ENCODE measurements around the gene TUBB8. TPM values are rescaled to one million over a fixed set of nuclear protein-coding genes. Genes with fewer than 3 reads are reported as not detected.

The TUBB8 gene
- total and polyA plus RNA-seq, 2 donors (not counting 3 experiments of a cell fraction or from before 2014, with no cell fraction given) = 0.18 TPM; not detected in 1

DNA sequence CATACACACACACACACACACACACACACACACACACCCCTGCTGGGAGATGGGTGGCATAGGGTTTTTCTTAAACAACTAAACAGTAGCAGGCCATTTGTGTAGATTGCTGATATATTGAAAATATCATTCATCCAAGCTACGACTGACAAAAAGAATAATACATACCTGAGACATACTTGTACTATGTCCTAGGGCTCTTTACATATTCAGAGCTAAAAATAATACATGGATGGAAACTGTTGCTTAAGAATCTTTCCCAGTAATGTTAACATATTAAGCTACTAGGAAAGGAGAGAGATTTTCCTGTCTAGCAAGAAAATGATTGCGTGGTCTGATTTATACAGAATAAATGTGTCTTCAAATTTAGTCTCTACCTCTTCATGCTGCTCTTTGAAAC lies 40.2 kb upstream of the TUBB8 start:
- Histone ChIP-seq H3K4me3 (replicated peaks in 1 of 3; ENCODE audit: insufficient read depth in 1 of 3, low read depth in 1 of 3, low read length in 3 of 3) (no peak overlapping the region), H3K4me2 (ENCODE audit: insufficient read depth, low read length) (no peak overlapping the region), H3K4me1 (ENCODE audit: control insufficient read depth, extremely low read depth, insufficient read depth, low read length) (no peaks in the 10 kb centered on the region), H3K9me3 (replicated peaks; ENCODE audit: control insufficient read depth, insufficient read depth, low read length) (no peaks in the 10 kb centered on the region), H3K9ac (replicated peaks; ENCODE audit: extremely low read depth, insufficient read depth, low read length) (no peak overlapping the region), H3K36me3 (ENCODE audit: control insufficient read depth in 2 of 2, extremely low read depth in 1 of 2, insufficient read depth in 2 of 2, low read length in 2 of 2) (no peaks in the 10 kb centered on the region), H2AFZ (ENCODE audit: low read depth, low read length) (no peak overlapping the region), H4K20me1 (replicated peaks; ENCODE audit: control insufficient read depth, extremely low read depth, insufficient read depth, low read length) (no peaks in the 10 kb centered on the region), H3K27ac (ENCODE audit: insufficient read depth, low read depth, low read length) (no peak overlapping the region), H3K79me2 (ENCODE audit: control insufficient read depth, insufficient read depth, low read length) (no peaks in the 10 kb centered on the region), H3K9me1 (replicated peaks; ENCODE audit: control insufficient read depth, extremely low read depth, insufficient read depth, low read length) (no peaks in the 10 kb centered on the region), H3K27me3 (ENCODE audit: control insufficient read depth in 2 of 2, insufficient read depth in 2 of 2, low read length in 2 of 2) (peaks cover 3 to 14% of the 10 kb centered on the region in 2 experiments)
- intact Hi-C loops (cut with micrococcal nuclease) = no loop called here
- dilution Hi-C loops (cut with MboI; ENCODE audit: extremely low pct_ligation_motif_present, low sequenced_read_pairs) = no loop called here
- BruUV-seq (replicated peaks) = no TSS peak
- ChIA-PET POLR2A (no interaction called here), CTCF (interaction anchor here (1.4 to 2.0 kb wide), 2 partner anchors 13 to 15 kb away, joined by 4 to 6 read pairs; no protein-coding TSS in a partner anchor)
- no peak for TF ChIP-seq POLR2A (IDR thresholded peaks at IDR 0.05; ENCODE audit: low read depth, low read length)
- no peak for TF ChIP-seq EZH2 (IDR thresholded peaks at IDR 0.05; ENCODE audit: borderline replicate concordance, low read depth, low read length, severe bottlenecking)
- TF ChIP-seq, protein P1, sequence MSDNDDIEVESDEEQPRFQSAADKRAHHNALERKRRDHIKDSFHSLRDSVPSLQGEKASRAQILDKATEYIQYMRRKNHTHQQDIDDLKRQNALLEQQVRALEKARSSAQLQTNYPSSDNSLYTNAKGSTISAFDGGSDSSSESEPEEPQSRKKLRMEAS (IDR thresholded peaks at IDR 0.05; ENCODE audit: insufficient read depth, insufficient read length) = no peak
- no peak for TF ChIP-seq FOS (IDR thresholded peaks at IDR 0.05; ENCODE audit: borderline replicate concordance, insufficient read depth, low read length)
- no peak for TF ChIP-seq MYC (IDR thresholded peaks at IDR 0.05; ENCODE audit: low read depth, low read length)
- TF ChIP-seq, protein P2, sequence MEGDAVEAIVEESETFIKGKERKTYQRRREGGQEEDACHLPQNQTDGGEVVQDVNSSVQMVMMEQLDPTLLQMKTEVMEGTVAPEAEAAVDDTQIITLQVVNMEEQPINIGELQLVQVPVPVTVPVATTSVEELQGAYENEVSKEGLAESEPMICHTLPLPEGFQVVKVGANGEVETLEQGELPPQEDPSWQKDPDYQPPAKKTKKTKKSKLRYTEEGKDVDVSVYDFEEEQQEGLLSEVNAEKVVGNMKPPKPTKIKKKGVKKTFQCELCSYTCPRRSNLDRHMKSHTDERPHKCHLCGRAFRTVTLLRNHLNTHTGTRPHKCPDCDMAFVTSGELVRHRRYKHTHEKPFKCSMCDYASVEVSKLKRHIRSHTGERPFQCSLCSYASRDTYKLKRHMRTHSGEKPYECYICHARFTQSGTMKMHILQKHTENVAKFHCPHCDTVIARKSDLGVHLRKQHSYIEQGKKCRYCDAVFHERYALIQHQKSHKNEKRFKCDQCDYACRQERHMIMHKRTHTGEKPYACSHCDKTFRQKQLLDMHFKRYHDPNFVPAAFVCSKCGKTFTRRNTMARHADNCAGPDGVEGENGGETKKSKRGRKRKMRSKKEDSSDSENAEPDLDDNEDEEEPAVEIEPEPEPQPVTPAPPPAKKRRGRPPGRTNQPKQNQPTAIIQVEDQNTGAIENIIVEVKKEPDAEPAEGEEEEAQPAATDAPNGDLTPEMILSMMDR (IDR thresholded peaks at IDR 0.05; ENCODE audit: extremely low read depth in 1 of 2, insufficient read depth in 1 of 2, low read depth in 1 of 2, low read length in 2 of 2) = no peak
- TF ChIP-seq GATA2 (IDR thresholded peaks at IDR 0.05; ENCODE audit: insufficient read depth, insufficient read length, low read depth, low read length) = no peak
- no peak for TF ChIP-seq JUN (IDR thresholded peaks at IDR 0.05; ENCODE audit: borderline replicate concordance, insufficient read depth, insufficient read length, low read depth)
- TF ChIP-seq POLR2AphosphoS5 (IDR thresholded peaks at IDR 0.05; ENCODE audit: insufficient read depth, low read depth, low read length) = no peak
- no peak for FAIRE-seq
- DNase-seq (ENCODE audit: low read depth, low spot score) = no peak
